Kidney (tissue), 14 donors: ENCODE measurements around the gene NFKBIZ. TPM values are rescaled to one million over a fixed set of nuclear protein-coding genes. Genes with fewer than 3 reads are reported as not detected.

Experiments
- DNase-seq, 5 donors: peaks; one replicate each; pipeline ENCODE4 v3.0.0-alpha.2; 2013 to 2020
- FAIRE-seq: peaks from 2 replicates; lab custom pipeline; 2012; peaks lifted over from hg19 to GRCh38; lab: Jason Lieb, UNC
- H3K27ac ChIP-seq, 2 donors: one replicate each; pipeline ENCODE4 v1.7.0; 2013; ENCODE audit warnings: low read depth in 2 of 2, low read length in 2 of 2, inconsistent platforms in 1 of 2
- H3K27me3 ChIP-seq: one replicate; pipeline ENCODE4 v1.7.1; 2013; ENCODE audit warnings: low read length, inconsistent platforms; ENCODE audit not compliant: control insufficient read depth, insufficient read depth
- H3K36me3 ChIP-seq, 3 donors: one replicate each; pipeline versions ENCODE4 v1.7.0 to v1.7.1; 2013; ENCODE audit warnings: low read length in 3 of 3, control low read depth in 1 of 3, inconsistent platforms in 1 of 3; ENCODE audit not compliant: insufficient read depth in 3 of 3, control insufficient read depth in 2 of 3
- H3K4me1 ChIP-seq, 3 donors: one replicate each; pipeline versions ENCODE4 v1.7.0 to v1.7.1; 2013; ENCODE audit warnings: low read length in 3 of 3, inconsistent platforms in 1 of 3, low read depth in 1 of 3; ENCODE audit not compliant: control insufficient read depth in 2 of 3, insufficient read depth in 2 of 3
- H3K4me3 ChIP-seq, 3 donors: one replicate each; pipeline versions ENCODE4 v1.7.0 to v1.8.1; 2013; ENCODE audit warnings: low read length in 3 of 3, control low read depth in 1 of 3, inconsistent platforms in 1 of 3
- H3K9ac ChIP-seq, 3 donors: one replicate each; pipeline versions ENCODE4 v1.7.0 to v1.7.1; 2013; ENCODE audit warnings: low read length in 3 of 3, control low read depth in 1 of 3, inconsistent platforms in 1 of 3
- H3K9me3 ChIP-seq, 3 donors: one replicate each; pipeline versions ENCODE4 v1.7.0 to v1.7.1; 2013; ENCODE audit warnings: low read length in 3 of 3, control low read depth in 1 of 3, inconsistent platforms in 1 of 3; ENCODE audit not compliant: control insufficient read depth in 2 of 3, insufficient read depth in 1 of 3
- intact Hi-C: fragments of 100-400 bp; cut with DNase I; formaldehyde crosslinking; loops from one replicate; pipeline ENCODE4 v1.11.1; 2022
- polyA plus RNA-seq: library from polyadenylated mRNA; stranded (reverse); fragments of 350-450 nt; fragmentation: Illumina TruSeq; extraction: RNeasy Lipid Tissue Mini Kit (QIAGEN cat#74804); gene quantifications from one replicate; pipeline ENCODE4 v1.2.3, GENCODE V29; 2014; ENCODE audit warnings: low read depth, low replicate concordance; ENCODE audit not compliant: insufficient read depth
- total RNA-seq: library from RNA; stranded (reverse); fragmentation: NEBNext Ultra II Directional; extraction: Animal tissue kit (Norgen Biotek cat#: 25700); gene quantifications from one replicate; pipeline ENCODE4 v1.2.1, GENCODE V29; 2021
- TF ChIP-seq, protein P1 (sequence below): IDR thresholded peaks from 3 replicates; pipeline ENCODE4 v1.5.1; 2012; ENCODE audit warnings: mild to moderate bottlenecking, moderate library complexity, borderline replicate concordance; ENCODE audit not compliant: insufficient read depth; ENCODE audit errors: extremely low read depth
- donor health status: control.
- donor health status: control.
- donor health status: control.
- donor health status: control.
- donor health status: control.
- donor health status: DM: yes; HTN: yes; CAD: no.
- donor health status: Normal renal cell carcinoma (clear cell type).

The NFKBIZ gene
- total and polyA plus RNA-seq, 2 donors from 2014 or later, result 6.7 to 196 TPM

- DNase-seq (no peak), FAIRE-seq (no peak)
- Histone ChIP-seq H3K9me3 (no peaks in the 10 kb centered on the region), H3K27me3 (no peaks in the 10 kb centered on the region), H3K4me1 (peaks cover 0 to 9% (median 8%) of the 10 kb centered on the region in 3 donors), H3K4me3 (no peak overlapping the region), H3K36me3 (peaks cover 4 to 63% (median 55%) of the 10 kb centered on the region in 3 donors), H3K27ac (peak overlapping the region in 1 of 2 donors; percentile 2), H3K9ac (no peak overlapping the region)
- TF ChIP-seq, protein P1, sequence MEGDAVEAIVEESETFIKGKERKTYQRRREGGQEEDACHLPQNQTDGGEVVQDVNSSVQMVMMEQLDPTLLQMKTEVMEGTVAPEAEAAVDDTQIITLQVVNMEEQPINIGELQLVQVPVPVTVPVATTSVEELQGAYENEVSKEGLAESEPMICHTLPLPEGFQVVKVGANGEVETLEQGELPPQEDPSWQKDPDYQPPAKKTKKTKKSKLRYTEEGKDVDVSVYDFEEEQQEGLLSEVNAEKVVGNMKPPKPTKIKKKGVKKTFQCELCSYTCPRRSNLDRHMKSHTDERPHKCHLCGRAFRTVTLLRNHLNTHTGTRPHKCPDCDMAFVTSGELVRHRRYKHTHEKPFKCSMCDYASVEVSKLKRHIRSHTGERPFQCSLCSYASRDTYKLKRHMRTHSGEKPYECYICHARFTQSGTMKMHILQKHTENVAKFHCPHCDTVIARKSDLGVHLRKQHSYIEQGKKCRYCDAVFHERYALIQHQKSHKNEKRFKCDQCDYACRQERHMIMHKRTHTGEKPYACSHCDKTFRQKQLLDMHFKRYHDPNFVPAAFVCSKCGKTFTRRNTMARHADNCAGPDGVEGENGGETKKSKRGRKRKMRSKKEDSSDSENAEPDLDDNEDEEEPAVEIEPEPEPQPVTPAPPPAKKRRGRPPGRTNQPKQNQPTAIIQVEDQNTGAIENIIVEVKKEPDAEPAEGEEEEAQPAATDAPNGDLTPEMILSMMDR, result no peak
- intact Hi-C loops, result no loop called here
Measured at GRCh38 chr3:101854608-101855304, 5.4 kb downstream of the NFKBIZ start.

DNA sequence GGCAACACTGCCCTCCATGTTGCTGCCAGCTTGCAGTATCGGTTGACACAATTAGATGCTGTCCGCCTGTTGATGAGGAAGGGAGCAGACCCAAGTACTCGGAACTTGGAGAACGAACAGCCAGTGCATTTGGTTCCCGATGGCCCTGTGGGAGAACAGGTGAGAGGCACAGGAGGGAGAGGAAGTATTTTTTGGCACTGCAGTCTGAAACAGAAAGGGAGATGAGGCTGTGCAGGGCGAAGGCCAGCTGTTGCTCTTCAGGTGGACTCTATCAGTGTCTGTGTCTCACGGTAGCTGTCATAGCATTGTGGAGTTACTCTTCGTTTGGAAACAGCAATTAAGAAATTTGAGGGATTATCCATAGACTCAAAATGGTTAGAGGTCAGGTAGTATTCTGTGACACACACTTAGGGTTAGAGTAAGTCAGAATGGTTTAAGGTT is 8.0 kb downstream of the NFKBIZ start:
- TF ChIP-seq, protein P1, result no peak
- H3K4me3 ChIP-seq, result peak overlapping the region in 1 of 3 donors; percentile 23
- H3K9me3 ChIP-seq, result no peaks in the 10 kb centered on the region
- FAIRE-seq (no peak), DNase-seq (no peak)
- H3K36me3 ChIP-seq, result peaks cover 6 to 75% (median 64%) of the 10 kb centered on the region in 3 donors
- H3K27ac ChIP-seq, result no peak overlapping the region
- peaks cover 0 to 9% (median 8%) of the 10 kb centered on the region in 3 donors for H3K4me1 ChIP-seq
- intact Hi-C loops, result no loop called here
- H3K9ac ChIP-seq, result no peak overlapping the region
- no peaks in the 10 kb centered on the region for H3K27me3 ChIP-seq

GRCh38 chr3:101858464-101859030 is 9.2 kb downstream of the NFKBIZ start:
- Histone ChIP-seq H3K9me3 (no peaks in the 10 kb centered on the region), H3K27me3 (no peaks in the 10 kb centered on the region), H3K9ac (no peak overlapping the region), H3K36me3 (peaks cover 6 to 63% (median 52%) of the 10 kb centered on the region in 3 donors), H3K27ac (no peak overlapping the region), H3K4me3 (no peak overlapping the region), H3K4me1 (peaks cover 0 to 9% (median 1%) of the 10 kb centered on the region in 3 donors)
- FAIRE-seq (no peak), DNase-seq (no peak)
- intact Hi-C loops, result no loop called here
- TF ChIP-seq, protein P1, result no peak
